Raji (cell line): ENCODE measurements around the gene QRICH2.

Experiments used
- POLR2A ChIP-seq: IDR thresholded peaks from 2 replicates; pipeline ENCODE4 v1.6.1; 2011; ENCODE audit warnings: low read depth, low read length, control low read depth; ENCODE audit not compliant: insufficient read depth

The QRICH2 gene

GRCh38 chr17:76335716-76336381 lies 27.8 kb upstream of the QRICH2 start:
- TF ChIP-seq POLR2A: no peak

- TF ChIP-seq POLR2A: no peak
These were observed 25.8 kb upstream of the QRICH2 start for GRCh38 chr17:76333673-76334505.

- no peak for TF ChIP-seq POLR2A
These were observed 23.0 kb upstream of the QRICH2 start for GRCh38 chr17:76331083-76331482.

GRCh38 chr17:76329664-76330063 lies 21.6 kb upstream of the QRICH2 start:
- TF ChIP-seq POLR2A: no peak

- TF ChIP-seq POLR2A: no peak
These were observed 19.6 kb upstream of the QRICH2 start for GRCh38 chr17:76327696-76328095.

- no peak for TF ChIP-seq POLR2A
These were observed 18.2 kb upstream of the QRICH2 start for GRCh38 chr17:76326306-76326705.

GRCh38 chr17:76318586-76318985 lies 10.5 kb upstream of the QRICH2 start:
- TF ChIP-seq POLR2A: no peak

- no peak for TF ChIP-seq POLR2A
These were observed 9.5 kb upstream of the QRICH2 start for GRCh38 chr17:76317535-76317934.

GRCh38 chr17:76314392-76315227 lies 6.5 kb upstream of the QRICH2 start:
- TF ChIP-seq POLR2A: no peak

GRCh38 chr17:76312735-76313134 lies 4.7 kb upstream of the QRICH2 start:
- TF ChIP-seq POLR2A: no peak

- TF ChIP-seq POLR2A: no peak
These were observed 1.4 kb upstream of the QRICH2 start for GRCh38 chr17:76309461-76309860.

- TF ChIP-seq POLR2A: no peak
These were observed 644 bp downstream of the QRICH2 start for GRCh38 chr17:76307299-76307965.

- no peak for TF ChIP-seq POLR2A
These were observed 3.6 kb downstream of the QRICH2 start for GRCh38 chr17:76304226-76305134.

- no peak for TF ChIP-seq POLR2A
These were observed 10.6 kb downstream of the QRICH2 start for GRCh38 chr17:76297436-76297835.

GRCh38 chr17:76296889-76297288 lies 11.2 kb downstream of the QRICH2 start:
- no peak for TF ChIP-seq POLR2A

- no peak for TF ChIP-seq POLR2A
These were observed 11.9 kb downstream of the QRICH2 start for GRCh38 chr17:76296186-76296585.
